OCI-LY1 (cell line): ENCODE results near the gene ASZ1.

Experiments used
- H2AFZ ChIP-seq: fragments of 200-600 bp; sonication (generic), shearing (Covaris generic); 2 replicates; pipeline ENCODE4 v1.6.0; 2014; ENCODE audit warnings: antibody characterized with exemption, mild to moderate bottlenecking, low read length
- H3F3A ChIP-seq: fragments of 200-600 bp; sonication (generic), shearing (Covaris generic); 2 replicates; pipeline ENCODE4 v1.6.0; 2014; ENCODE audit warnings: mild to moderate bottlenecking, antibody characterized with exemption, low read length, moderate library complexity; ENCODE audit not compliant: insufficient read depth
- H3K27ac ChIP-seq: fragments of 200-600 bp; sonication (generic); 2 replicates; pipeline ENCODE4 v1.5.1; 2014; ENCODE audit warnings: low read length, mixed run types, mild to moderate bottlenecking, low read depth; ENCODE audit not compliant: poor library complexity, severe bottlenecking
- H3K27me3 ChIP-seq: fragments of 200-600 bp; sonication (generic); 2 replicates; pipeline ENCODE4 v1.6.0; 2014; ENCODE audit warnings: antibody characterized with exemption, mild to moderate bottlenecking, low read length, moderate library complexity; ENCODE audit not compliant: insufficient read depth
- H3K36me3 ChIP-seq: fragments of 200-600 bp; sonication (generic); 2 replicates; pipeline ENCODE4 v1.6.1; 2014; ENCODE audit warnings: mild to moderate bottlenecking, antibody characterized with exemption, low read length, moderate library complexity, mixed read lengths; ENCODE audit not compliant: insufficient read depth
- H3K4me1 ChIP-seq: fragments of 200-600 bp; sonication (generic); 2 replicates; pipeline ENCODE4 v1.5.1; 2014; ENCODE audit warnings: mild to moderate bottlenecking, low read length, moderate library complexity; ENCODE audit not compliant: insufficient read depth, severe bottlenecking
- H3K4me2 ChIP-seq: fragments of 200-600 bp; sonication (generic), shearing (Covaris generic); 2 replicates; pipeline ENCODE4 v1.6.1; 2014; ENCODE audit warnings: low read length
- H3K4me3 ChIP-seq: fragments of 200-600 bp; sonication (generic); 2 replicates; pipeline ENCODE4 v1.5.1; 2014; ENCODE audit warnings: low read length, low read depth, mild to moderate bottlenecking, mixed read lengths; ENCODE audit not compliant: poor library complexity, severe bottlenecking
- H3K79me2 ChIP-seq: fragments of 200-600 bp; shearing (Covaris generic); 2 replicates; pipeline ENCODE4 v1.6.1; 2016; ENCODE audit warnings: mixed run types, low read length, mixed read lengths; ENCODE audit not compliant: insufficient read depth
- H3K9ac ChIP-seq: fragments of 200-600 bp; sonication (generic), shearing (Covaris generic); 2 replicates; pipeline ENCODE4 v1.6.1; 2014; ENCODE audit warnings: mild to moderate bottlenecking, low read length, mixed read lengths
- H3K9me2 ChIP-seq: fragments of 200-600 bp; sonication (generic), shearing (Covaris generic); 2 replicates; pipeline ENCODE4 v1.6.1; 2014; ENCODE audit warnings: low read depth, mild to moderate bottlenecking, low read length, mixed read lengths
- H3K9me3 ChIP-seq: fragments of 200-600 bp; shearing (Covaris generic); 2 replicates; pipeline ENCODE4 v1.6.1; 2014; ENCODE audit warnings: low read length, mixed read lengths
- H4K20me1 ChIP-seq: fragments of 200-600 bp; sonication (generic), shearing (Covaris generic); 2 replicates; pipeline ENCODE4 v1.6.0; 2016; ENCODE audit warnings: mild to moderate bottlenecking, low read length; ENCODE audit not compliant: insufficient read depth
- CTCF ChIP-seq: fragments of 200-600 bp; sonication (generic), shearing (Covaris generic); IDR thresholded peaks from 2 replicates; pipeline ENCODE4 v1.5.1; 2017; ENCODE audit warnings: mild to moderate bottlenecking, antibody characterized with exemption, low read length, moderate library complexity, mixed read lengths
- EZH2 ChIP-seq: fragments of 200-600 bp; sonication (generic), shearing (Covaris generic); IDR thresholded peaks from 2 replicates; pipeline ENCODE4 v1.8.0; 2017; ENCODE audit warnings: borderline replicate concordance, mixed run types, mild to moderate bottlenecking, antibody characterized with exemption, low read length, moderate library complexity, mixed read lengths

ASZ1 gene

GRCh38 chr7:117385363-117386109, 41.8 kb downstream of the ASZ1 start:
- H3K27ac ChIP-seq: no peak overlapping the region
- H3K4me1 ChIP-seq: no peaks in the 10 kb centered on the region
- H3K27me3 ChIP-seq: no peaks in the 10 kb centered on the region
- TF ChIP-seq CTCF (peak; percentile 75), EZH2 (no peak)
- no peaks in the 10 kb centered on the region for H3K9me2 ChIP-seq
- H3K36me3 ChIP-seq: no peaks in the 10 kb centered on the region
- no peaks in the 10 kb centered on the region for H3K79me2 ChIP-seq
- H3K4me2 ChIP-seq: no peak overlapping the region
- H3F3A ChIP-seq: no peaks in the 10 kb centered on the region
- H3K9ac ChIP-seq: no peak overlapping the region
- no peaks in the 10 kb centered on the region for H4K20me1 ChIP-seq
- no peaks in the 10 kb centered on the region for H3K9me3 ChIP-seq
- no peak overlapping the region for H2AFZ ChIP-seq
- no peak overlapping the region for H3K4me3 ChIP-seq

- no peak overlapping the region for H3K4me2 ChIP-seq
- no peaks in the 10 kb centered on the region for H3K79me2 ChIP-seq
- no peaks in the 10 kb centered on the region for H3K27me3 ChIP-seq
- no peak overlapping the region for H3K4me3 ChIP-seq
- TF ChIP-seq EZH2 (no peak), CTCF (no peak)
- H3K9me3 ChIP-seq: no peaks in the 10 kb centered on the region
- H3K9me2 ChIP-seq: no peaks in the 10 kb centered on the region
- H3K4me1 ChIP-seq: no peaks in the 10 kb centered on the region
- no peak overlapping the region for H3K9ac ChIP-seq
- no peaks in the 10 kb centered on the region for H3K36me3 ChIP-seq
- H3F3A ChIP-seq: no peaks in the 10 kb centered on the region
- H3K27ac ChIP-seq: no peak overlapping the region
- no peaks in the 10 kb centered on the region for H4K20me1 ChIP-seq
- no peak overlapping the region for H2AFZ ChIP-seq
These were observed 42.5 kb downstream of the ASZ1 start for GRCh38 chr7:117384688-117385362.

GRCh38 chr7:117383483-117384189, 43.7 kb downstream of the ASZ1 start:
- Histone ChIP-seq H3K4me2 (no peak overlapping the region), H3K4me3 (no peak overlapping the region), H3K4me1 (no peaks in the 10 kb centered on the region), H4K20me1 (no peaks in the 10 kb centered on the region), H3F3A (no peaks in the 10 kb centered on the region), H2AFZ (no peak overlapping the region), H3K9me3 (no peaks in the 10 kb centered on the region), H3K9me2 (no peaks in the 10 kb centered on the region), H3K27ac (no peak overlapping the region), H3K9ac (no peak overlapping the region), H3K27me3 (no peaks in the 10 kb centered on the region), H3K79me2 (no peaks in the 10 kb centered on the region), H3K36me3 (no peaks in the 10 kb centered on the region)
- TF ChIP-seq CTCF: no peak
- TF ChIP-seq EZH2: no peak
